GM18505 (cell line): ENCODE results near the gene SPTBN4.
"Not testable (repeated sequence)": the region's sequence is repeated elsewhere in the genome, so short reads cannot be mapped to it uniquely, and the experiment has no call there.

Experiments used
- ATAC-seq: cut with Tn5 transposase; IDR thresholded peaks from one replicate; pipeline ENCODE4 v1.9.1; 2021; ENCODE audit not compliant: unreplicated experiment
- POLR2A ChIP-seq: IDR thresholded peaks from 4 replicates; pipeline ENCODE4 v1.6.1; 2011; ENCODE audit warnings: borderline replicate concordance; ENCODE audit not compliant: insufficient read depth, insufficient read length; ENCODE audit errors: extremely low read depth

SPTBN4 gene

GRCh38 chr19:40445780-40446262 is 21.0 kb upstream of the SPTBN4 start:
- no peak for TF ChIP-seq POLR2A
- ATAC-seq, result no peak

- no peak for TF ChIP-seq POLR2A
- ATAC-seq, result no peak
Measured at GRCh38 chr19:40446263-40446784, 20.5 kb upstream of the SPTBN4 start.

DNA sequence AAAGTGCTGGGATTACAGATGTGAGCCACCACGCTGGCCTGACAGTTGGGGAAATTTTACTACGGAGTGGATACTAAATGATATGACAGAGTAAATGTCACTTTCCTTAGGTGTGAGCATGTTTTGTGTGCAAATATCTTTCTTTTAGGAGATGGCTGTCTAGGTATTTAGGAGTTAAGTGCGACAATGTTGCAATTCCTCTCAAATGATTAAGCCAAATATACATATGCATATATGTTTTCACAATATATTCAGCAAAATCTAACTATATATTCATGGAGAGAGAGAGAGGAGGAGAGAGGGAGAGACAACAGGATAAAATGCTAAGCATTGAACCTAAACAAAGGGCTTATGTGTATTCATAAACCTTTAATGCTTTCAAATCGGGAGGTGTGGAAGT is 17.3 kb upstream of the SPTBN4 start:
- TF ChIP-seq POLR2A, result no peak
- no peak for ATAC-seq

GRCh38 chr19:40450664-40451063 is 16.1 kb upstream of the SPTBN4 start:
- no peak for TF ChIP-seq POLR2A
- no peak for ATAC-seq

GRCh38 chr19:40452016-40452415 is 14.8 kb upstream of the SPTBN4 start:
- ATAC-seq, result no peak
- no peak for TF ChIP-seq POLR2A

DNA sequence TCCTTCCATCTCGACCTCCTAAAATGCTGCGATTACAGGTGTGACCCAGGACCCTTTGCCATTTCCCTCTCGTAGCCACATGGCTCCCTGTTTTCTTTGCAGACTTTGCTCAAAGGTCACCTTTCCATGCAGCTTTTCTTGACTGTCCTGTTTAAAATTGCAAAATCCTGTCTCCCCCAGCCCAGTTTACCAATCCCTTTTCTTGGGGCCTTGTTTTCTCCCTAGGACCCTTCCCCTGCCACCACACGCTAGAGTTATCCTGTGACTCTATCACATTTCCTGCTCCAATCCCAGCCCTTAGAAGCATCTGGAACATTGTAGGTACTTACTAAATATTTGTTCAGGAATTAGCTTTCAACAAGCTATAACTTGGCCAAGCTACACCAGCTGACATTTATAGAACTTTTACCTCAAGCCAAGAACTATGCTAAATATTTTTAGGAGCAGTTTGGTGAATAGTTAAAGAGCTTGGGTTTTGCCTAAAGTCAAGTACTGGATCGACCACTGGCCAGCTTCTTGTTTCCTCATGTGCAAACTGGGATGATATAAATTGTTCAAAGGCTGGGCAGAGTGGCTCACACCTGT is 13.6 kb upstream of the SPTBN4 start:
- no peak for ATAC-seq
- TF ChIP-seq POLR2A, result no peak

- ATAC-seq, result not testable (repeated sequence)
Measured at GRCh38 chr19:40453943-40454342, 12.9 kb upstream of the SPTBN4 start.

DNA sequence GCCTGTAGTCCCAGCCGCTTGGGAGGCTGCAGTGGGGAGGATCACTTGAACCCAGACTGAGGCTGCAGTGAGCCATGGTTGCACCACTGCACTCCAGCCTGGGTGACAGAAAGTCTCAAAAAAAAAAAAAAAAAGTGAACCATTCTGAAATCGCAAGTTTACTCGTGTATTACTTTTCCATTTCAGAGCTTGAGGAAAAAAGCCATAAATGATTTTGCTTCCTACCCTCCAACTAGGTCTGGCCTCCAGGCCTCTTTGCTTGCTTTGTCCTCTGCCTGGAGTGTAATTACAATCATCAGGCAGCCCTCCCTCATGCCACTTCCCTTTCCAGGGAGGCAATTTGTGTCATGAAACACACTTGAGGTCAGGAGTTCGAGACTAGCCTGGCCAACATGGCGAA is 9.8 kb upstream of the SPTBN4 start:
- TF ChIP-seq POLR2A, result no peak
- no peak for ATAC-seq

DNA sequence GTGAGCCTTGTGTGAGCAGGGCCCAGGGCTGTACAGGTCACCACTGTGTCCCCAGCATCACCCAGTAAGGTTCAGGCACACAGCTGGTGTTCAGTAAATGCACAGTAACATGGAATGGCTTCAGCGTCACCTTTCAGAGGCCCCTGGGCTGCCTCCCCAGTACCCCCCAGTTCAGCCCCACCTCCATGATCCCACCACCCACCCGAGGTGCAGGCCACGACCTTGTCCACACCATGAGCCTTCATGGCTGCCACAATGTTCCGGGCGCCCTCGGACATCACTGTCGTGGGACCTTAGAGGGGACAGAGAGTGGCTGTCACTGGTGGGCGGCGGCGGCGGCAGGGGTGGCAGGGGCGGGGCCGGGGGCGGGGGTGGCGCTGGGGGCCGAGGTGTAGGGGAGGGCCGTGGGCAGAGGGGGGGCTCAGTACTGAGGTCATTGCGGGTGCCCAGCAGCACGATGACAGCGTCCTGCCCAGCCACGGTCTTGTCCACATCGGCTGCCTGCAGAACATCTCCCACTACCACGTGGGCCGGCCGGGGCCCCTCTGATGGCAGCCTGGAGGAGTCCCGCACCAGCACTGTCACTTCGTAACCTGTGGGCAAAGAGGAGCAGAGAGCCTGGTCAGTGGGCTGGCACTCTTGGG is 8.7 kb upstream of the SPTBN4 start:
- ATAC-seq, result no peak
- no peak for TF ChIP-seq POLR2A

GRCh38 chr19:40458597-40458974 is 8.2 kb upstream of the SPTBN4 start:
- TF ChIP-seq POLR2A, result no peak
- no peak for ATAC-seq

DNA sequence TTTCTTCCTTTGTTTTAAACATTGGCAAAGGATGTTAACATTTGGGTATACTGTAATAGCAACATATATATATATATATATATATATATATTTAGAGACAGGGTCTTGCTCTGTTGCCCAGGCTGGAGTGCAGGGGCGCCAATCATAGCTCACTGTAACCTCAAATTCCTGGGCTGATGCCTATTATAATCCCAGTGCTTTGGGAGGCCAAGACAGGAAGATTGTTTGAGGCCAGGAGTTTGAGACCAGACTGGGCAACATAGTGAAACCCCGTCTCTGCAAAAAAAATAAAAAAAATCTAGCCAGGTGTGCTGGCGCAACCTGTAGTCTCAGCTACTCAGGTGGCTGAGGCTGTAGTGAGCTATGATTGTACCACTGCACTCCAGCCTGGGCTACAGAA is 6.6 kb upstream of the SPTBN4 start:
- no peak for ATAC-seq
- no peak for TF ChIP-seq POLR2A

DNA sequence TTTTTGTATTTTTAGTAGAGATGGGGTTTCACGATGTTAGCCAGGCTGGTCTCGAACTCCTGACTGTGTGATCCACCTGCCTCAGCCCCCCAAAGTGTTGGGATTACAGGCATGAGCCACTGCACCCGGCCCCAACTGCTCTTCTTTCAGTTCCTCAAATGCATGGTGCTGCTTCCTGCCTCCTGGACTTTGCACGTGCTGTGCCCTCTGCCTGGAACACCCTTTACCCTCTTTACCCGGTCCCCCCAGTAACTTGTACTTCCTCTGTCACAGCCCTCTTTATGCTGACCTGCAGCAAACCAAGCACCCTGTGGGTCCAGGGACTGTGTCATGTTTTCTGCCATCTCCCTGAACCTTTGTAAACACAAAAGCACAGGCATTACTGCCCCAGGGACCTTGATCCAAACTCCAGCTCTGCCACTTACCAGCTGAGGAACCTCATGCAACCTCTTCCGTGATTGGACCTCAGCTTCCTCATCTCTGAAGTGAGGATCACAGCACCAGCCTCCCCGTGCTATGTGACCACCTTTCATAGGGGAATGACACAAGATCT is 5.1 kb upstream of the SPTBN4 start:
- TF ChIP-seq POLR2A, result no peak

GRCh38 chr19:40463587-40464037 is 3.2 kb upstream of the SPTBN4 start:
- not testable (repeated sequence) for ATAC-seq

More for the DNA sequence above, 5.1 kb upstream of the SPTBN4 start:
- ATAC-seq, result no peak
